ENCODE data around the gene RPRD1B.

Gene RPRD1B

GRCh38 chr20:38130687-38131587 is 97.4 kb downstream of the RPRD1B start:
- DNase-seq (ENCODE audit: low read depth) = no peak
- TF ChIP-seq, protein P1, sequence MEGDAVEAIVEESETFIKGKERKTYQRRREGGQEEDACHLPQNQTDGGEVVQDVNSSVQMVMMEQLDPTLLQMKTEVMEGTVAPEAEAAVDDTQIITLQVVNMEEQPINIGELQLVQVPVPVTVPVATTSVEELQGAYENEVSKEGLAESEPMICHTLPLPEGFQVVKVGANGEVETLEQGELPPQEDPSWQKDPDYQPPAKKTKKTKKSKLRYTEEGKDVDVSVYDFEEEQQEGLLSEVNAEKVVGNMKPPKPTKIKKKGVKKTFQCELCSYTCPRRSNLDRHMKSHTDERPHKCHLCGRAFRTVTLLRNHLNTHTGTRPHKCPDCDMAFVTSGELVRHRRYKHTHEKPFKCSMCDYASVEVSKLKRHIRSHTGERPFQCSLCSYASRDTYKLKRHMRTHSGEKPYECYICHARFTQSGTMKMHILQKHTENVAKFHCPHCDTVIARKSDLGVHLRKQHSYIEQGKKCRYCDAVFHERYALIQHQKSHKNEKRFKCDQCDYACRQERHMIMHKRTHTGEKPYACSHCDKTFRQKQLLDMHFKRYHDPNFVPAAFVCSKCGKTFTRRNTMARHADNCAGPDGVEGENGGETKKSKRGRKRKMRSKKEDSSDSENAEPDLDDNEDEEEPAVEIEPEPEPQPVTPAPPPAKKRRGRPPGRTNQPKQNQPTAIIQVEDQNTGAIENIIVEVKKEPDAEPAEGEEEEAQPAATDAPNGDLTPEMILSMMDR (IDR thresholded peaks at IDR 0.05; ENCODE audit: insufficient read depth, low read depth, low read length, missing control alignments) = no peak

DNA sequence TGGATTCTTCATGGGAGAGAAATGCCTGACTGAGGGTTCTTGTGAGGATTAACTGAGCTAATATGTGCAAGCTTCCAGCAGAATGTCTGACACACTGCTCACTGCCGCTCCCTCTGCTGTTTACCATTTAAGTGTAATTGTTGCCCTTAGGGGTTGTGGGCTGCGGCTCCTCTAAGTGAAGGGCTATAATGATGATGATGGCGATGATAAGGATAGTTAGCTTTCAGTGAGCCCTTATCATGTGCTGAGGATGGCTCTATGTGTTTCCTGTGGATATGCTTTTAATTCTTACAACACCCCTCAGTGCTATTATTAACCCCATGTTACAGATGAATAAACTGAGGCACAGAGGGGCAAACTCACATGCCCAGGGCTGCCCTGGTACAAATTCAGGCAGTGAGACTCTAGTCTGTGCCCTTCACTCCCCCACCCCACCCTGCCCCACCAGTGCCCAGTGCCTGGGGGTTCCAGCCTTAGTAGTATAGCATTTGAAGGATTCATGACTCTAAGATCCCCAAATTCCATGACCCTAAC is 98.1 kb downstream of the RPRD1B start:
- peak; percentile 60 for DNase-seq (ENCODE audit: low read depth)
- no peak overlapping the region for H3K4me3 ChIP-seq (ENCODE audit: low read length)
- TF ChIP-seq, protein P1 (IDR thresholded peaks at IDR 0.05; ENCODE audit: insufficient read depth, low read depth, low read length, missing control alignments) = no peak

More at GRCh38 chr20:38130687-38131587, 97.4 kb downstream of the RPRD1B start:
- H3K4me3 ChIP-seq (ENCODE audit: low read length) = no peak overlapping the region

DNA sequence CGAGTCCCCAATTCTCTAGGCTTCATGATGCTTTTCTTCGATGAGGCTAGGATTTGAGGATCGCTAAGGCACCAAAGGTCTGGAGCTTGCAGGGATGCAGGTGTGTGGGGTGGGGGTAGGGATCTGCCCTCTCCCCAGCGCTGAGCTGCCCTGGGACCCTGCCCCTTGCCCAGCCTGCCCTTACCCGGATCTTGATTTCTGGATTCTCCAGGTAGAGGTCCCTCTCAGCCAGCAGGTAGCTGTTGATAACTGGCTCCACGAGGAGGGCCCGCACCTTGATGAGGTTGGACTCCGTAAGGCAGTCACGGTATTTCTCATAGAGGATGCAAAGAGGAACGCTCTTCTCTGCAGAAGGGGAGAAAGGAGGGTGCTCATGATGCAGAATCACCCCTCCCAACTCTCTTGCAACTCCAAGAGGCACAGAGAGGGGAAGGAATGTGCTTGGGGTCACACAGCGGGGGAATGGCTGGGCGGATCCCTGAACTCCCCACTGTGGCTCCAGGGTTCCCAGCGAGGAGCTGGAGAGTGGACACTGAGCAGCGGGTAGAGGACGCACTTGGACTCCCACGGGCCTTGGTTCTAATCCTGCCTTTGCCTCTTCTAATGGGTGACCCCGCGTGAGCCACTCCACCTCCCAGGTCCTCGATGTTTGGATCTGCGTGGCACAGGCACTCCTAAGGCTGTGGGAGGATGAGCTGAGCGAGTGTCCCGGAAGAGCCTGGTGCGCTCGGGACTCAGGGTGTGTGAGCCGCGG is 98.8 kb downstream of the RPRD1B start:
- TF ChIP-seq, protein P1 (IDR thresholded peaks at IDR 0.05; ENCODE audit: insufficient read depth, low read depth, low read length, missing control alignments) = no peak
- H3K4me3 ChIP-seq (ENCODE audit: low read length) = no peak overlapping the region
- DNase-seq (ENCODE audit: low read depth) = no peak

GRCh38 chr20:38132910-38133501 is 99.5 kb downstream of the RPRD1B start:
- H3K4me3 ChIP-seq (ENCODE audit: low read length) = no peak overlapping the region
- TF ChIP-seq, protein P1 (IDR thresholded peaks at IDR 0.05; ENCODE audit: insufficient read depth, low read depth, low read length, missing control alignments) = no peak
- DNase-seq (ENCODE audit: low read depth) = no peak

- no peak overlapping the region for H3K4me3 ChIP-seq (ENCODE audit: low read length)
- DNase-seq (ENCODE audit: low read depth) = no peak
- TF ChIP-seq, protein P1 (IDR thresholded peaks at IDR 0.05; ENCODE audit: insufficient read depth, low read depth, low read length, missing control alignments) = no peak
Measured at GRCh38 chr20:38133680-38134426, 100.3 kb downstream of the RPRD1B start.

Measured in epithelial cell of esophagus (primary cell).